Putamen (tissue), 1 donor: ENCODE data around the gene SETD3.
A peak's percentile ranks its signal among the peaks of the same experiment; 100 is the strongest.

ENCODE experiments used
- DNase-seq: peaks from one replicate; pipeline ENCODE4 v3.0.0-alpha.2; 2016; ENCODE audit warnings: low spot score

SETD3 gene

GRCh38 chr14:99422228-99423010, 58.2 kb downstream of the SETD3 start:
- DNase-seq = no peak

GRCh38 chr14:99420711-99421110, 59.9 kb downstream of the SETD3 start:
- no peak for DNase-seq

- DNase-seq = no peak
Observed at GRCh38 chr14:99419905-99420304, 60.8 kb downstream of the SETD3 start.

GRCh38 chr14:99418242-99418641, 62.4 kb downstream of the SETD3 start:
- no peak for DNase-seq

GRCh38 chr14:99416909-99417308, 63.8 kb downstream of the SETD3 start:
- DNase-seq = no peak

GRCh38 chr14:99415496-99416281, 65.0 kb downstream of the SETD3 start:
- peak; percentile 86 for DNase-seq

- no peak for DNase-seq
Observed at GRCh38 chr14:99413911-99414310, 66.7 kb downstream of the SETD3 start.

- DNase-seq = no peak
Observed at GRCh38 chr14:99413172-99413571, 67.5 kb downstream of the SETD3 start.

- no peak for DNase-seq
Observed at GRCh38 chr14:99412117-99413061, 68.3 kb downstream of the SETD3 start.

- no peak for DNase-seq
Observed at GRCh38 chr14:99410019-99410418, 70.6 kb downstream of the SETD3 start.

- no peak for DNase-seq
Observed at GRCh38 chr14:99408971-99409289, 71.7 kb downstream of the SETD3 start.

GRCh38 chr14:99408286-99408970, 72.2 kb downstream of the SETD3 start:
- DNase-seq = no peak

GRCh38 chr14:99407416-99407815, 73.2 kb downstream of the SETD3 start:
- DNase-seq = no peak

- DNase-seq = no peak
Observed at GRCh38 chr14:99402950-99403349, 77.7 kb downstream of the SETD3 start.

- no peak for DNase-seq
Observed at GRCh38 chr14:99402285-99402648, 78.4 kb downstream of the SETD3 start.

- DNase-seq = no peak
Observed at GRCh38 chr14:99401621-99402284, 78.9 kb downstream of the SETD3 start.

GRCh38 chr14:99401211-99401610, 79.4 kb downstream of the SETD3 start:
- no peak for DNase-seq

GRCh38 chr14:99397698-99398097, 83.0 kb downstream of the SETD3 start:
- DNase-seq = no peak

GRCh38 chr14:99395909-99396530, 84.6 kb downstream of the SETD3 start:
- DNase-seq = no peak

- no peak for DNase-seq
Observed at GRCh38 chr14:99394602-99395156, 86.0 kb downstream of the SETD3 start.
